ENCODE results near the gene BZW2.

BZW2 gene

DNA sequence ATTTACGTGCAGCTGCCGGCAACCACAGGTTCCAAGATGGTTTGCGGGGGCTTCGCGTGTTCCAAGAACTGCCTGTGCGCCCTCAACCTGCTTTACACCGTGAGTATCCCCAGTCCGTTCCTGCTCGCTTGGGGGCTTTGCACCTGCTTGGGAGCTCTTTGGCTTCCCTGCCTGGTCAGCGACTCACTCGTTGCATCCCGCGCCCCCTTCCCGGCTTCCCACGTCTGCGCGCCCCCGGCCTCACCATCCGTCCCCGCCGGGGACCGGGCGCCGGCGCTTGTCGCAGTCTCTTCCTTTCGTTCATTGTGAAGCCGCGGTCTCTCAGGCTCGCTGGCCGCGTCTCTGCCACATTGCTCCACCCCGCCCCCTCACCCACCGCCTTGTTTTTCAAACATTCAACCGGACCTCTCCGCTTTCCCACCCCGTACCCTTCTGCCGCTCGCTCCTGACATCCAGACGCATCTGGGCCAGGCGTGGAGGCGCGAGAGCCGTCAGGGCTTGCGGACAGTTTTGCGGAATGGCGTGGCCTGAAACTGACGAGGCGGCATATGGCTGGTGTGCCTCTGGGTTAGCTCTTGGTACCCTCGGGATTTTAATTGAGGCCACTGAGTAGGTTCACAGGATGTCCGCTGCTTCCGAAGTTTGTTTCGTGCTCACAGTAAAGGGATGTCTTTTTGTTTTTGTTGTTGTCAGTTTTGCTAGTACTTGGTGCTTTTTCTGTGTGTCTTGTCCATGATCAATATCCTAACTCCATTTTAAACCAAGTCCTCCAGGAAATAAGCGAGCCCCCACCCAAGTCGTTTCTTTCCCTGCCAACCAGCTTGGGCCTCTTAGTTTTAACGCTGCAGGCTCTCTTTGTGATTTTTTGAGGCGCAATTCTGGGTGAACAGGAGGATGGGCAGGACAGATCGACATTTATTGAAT is 108.2 kb downstream of the BZW2 start:
- DNase-seq (ENCODE audit: low read depth) = no peak

DNA sequence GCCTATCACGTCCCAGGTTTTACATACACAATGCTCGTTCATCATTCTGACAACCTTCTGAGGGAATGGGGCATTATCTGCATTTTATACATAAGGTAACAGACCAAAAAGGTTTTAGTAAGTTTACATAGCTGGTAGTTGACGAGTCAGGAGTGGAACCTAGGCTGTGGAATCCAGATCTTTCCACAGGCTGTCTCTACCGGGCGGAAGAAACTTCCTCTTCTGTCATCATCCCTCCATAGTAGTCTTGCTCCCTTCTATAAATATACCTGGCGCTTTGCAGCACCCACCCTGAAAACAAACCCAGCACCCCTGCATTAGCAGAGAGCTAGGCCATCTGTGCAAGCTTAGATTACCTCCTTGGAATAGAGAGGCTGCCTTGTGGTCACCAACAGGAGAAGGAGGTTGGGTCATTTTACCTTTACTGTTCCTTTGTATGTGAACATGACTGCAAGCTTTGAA is 108.9 kb downstream of the BZW2 start:
- DNase-seq (ENCODE audit: low read depth) = no peak

DNA sequence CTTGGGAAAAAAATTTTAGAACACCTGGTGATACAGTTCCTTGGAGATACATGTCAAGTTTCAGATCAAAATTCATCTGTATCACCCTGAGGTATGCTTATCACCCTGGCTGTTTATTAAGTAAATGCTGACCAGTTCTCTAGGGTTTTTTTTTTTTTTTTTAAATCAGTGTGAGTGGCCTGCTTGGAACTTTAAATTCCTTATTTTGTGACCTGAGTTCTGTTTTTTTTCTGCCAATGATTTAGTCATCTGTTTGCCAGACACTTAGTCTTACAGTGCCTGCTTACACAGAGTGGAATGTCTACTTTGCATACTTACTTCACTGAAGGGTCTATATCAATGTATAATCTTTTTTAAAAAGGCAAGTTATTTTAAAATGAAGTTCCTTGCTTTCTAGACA is 109.4 kb downstream of the BZW2 start:
- no peak for DNase-seq (ENCODE audit: low read depth)
